Hepatocyte (in vitro differentiated cells): ENCODE results near the gene ITPR2.

ENCODE experiments used
- EZH2 ChIP-seq: fragments of 200-600 bp; sonication (generic); IDR thresholded peaks from 2 replicates; pipeline ENCODE4 v1.6.1; 2016; ENCODE audit warnings: antibody characterized with exemption, mild to moderate bottlenecking, borderline replicate concordance
- TF ChIP-seq, protein P1 (sequence below): fragments of 200-600 bp; sonication (generic); IDR thresholded peaks from 2 replicates; pipeline ENCODE4 v1.5.1; 2016; ENCODE audit warnings: antibody characterized with exemption, mild to moderate bottlenecking; ENCODE audit not compliant: poor library complexity

DNA sequence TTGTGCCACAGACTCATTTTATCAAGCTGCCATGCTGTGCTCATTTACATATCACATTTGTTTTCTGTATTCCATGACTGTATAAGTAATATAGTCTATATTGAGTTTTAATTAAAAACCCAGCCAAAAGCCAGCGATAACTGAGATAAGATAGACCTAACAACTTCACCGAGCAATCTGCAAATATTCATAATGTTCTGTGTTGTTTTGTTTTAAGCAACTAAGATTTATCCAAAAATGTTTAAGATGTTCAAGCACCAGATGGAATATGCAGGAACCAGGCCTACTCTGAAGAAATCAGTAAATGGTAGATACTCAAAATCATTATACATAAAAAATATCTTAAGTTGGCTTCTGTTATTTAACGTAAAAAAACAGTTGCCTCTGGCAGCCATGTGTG is 295.3 kb downstream of the ITPR2 start:
- no peak for TF ChIP-seq EZH2
- TF ChIP-seq, protein P1, sequence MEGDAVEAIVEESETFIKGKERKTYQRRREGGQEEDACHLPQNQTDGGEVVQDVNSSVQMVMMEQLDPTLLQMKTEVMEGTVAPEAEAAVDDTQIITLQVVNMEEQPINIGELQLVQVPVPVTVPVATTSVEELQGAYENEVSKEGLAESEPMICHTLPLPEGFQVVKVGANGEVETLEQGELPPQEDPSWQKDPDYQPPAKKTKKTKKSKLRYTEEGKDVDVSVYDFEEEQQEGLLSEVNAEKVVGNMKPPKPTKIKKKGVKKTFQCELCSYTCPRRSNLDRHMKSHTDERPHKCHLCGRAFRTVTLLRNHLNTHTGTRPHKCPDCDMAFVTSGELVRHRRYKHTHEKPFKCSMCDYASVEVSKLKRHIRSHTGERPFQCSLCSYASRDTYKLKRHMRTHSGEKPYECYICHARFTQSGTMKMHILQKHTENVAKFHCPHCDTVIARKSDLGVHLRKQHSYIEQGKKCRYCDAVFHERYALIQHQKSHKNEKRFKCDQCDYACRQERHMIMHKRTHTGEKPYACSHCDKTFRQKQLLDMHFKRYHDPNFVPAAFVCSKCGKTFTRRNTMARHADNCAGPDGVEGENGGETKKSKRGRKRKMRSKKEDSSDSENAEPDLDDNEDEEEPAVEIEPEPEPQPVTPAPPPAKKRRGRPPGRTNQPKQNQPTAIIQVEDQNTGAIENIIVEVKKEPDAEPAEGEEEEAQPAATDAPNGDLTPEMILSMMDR: no peak
